Trophoblast cell (in vitro differentiated cells and primary cell): ENCODE measurements around the gene OR51B2.

Experiments used
- DNase-seq, 2 donors: peaks; one replicate each; pipeline ENCODE4 v3.0.0-alpha.2; 2016
- H2AFZ ChIP-seq: 2 replicates; pipeline ENCODE4 v1.6.1; 2013; ENCODE audit warnings: low read length, moderate library complexity, mild to moderate bottlenecking; ENCODE audit not compliant: insufficient read depth, poor library complexity
- H2AK5ac ChIP-seq: 2 replicates; pipeline ENCODE4 v1.6.1; 2013; ENCODE audit warnings: mild to moderate bottlenecking, low read length
- H2BK120ac ChIP-seq: 2 replicates; pipeline ENCODE4 v1.6.1; 2013; ENCODE audit warnings: low read length, mild to moderate bottlenecking, moderate library complexity; ENCODE audit not compliant: insufficient read depth, poor library complexity
- H2BK12ac ChIP-seq: 2 replicates; pipeline ENCODE4 v1.6.1; 2013; ENCODE audit warnings: mild to moderate bottlenecking, low read length, moderate library complexity
- H2BK5ac ChIP-seq: 2 replicates; pipeline ENCODE4 v1.6.1; 2013; ENCODE audit warnings: low read length, low read depth, moderate library complexity, mild to moderate bottlenecking; ENCODE audit not compliant: poor library complexity
- H3K14ac ChIP-seq: 2 replicates; pipeline ENCODE4 v1.6.1; 2013; ENCODE audit warnings: mild to moderate bottlenecking, low read length
- H3K18ac ChIP-seq: 2 replicates; pipeline ENCODE4 v1.6.1; 2013; ENCODE audit warnings: mild to moderate bottlenecking, low read length
- H3K23ac ChIP-seq: 2 replicates; pipeline ENCODE4 v1.6.1; 2013; ENCODE audit warnings: low read length
- H3K27ac ChIP-seq: 2 replicates; pipeline ENCODE4 v1.5.1; 2013; ENCODE audit warnings: low read depth, mild to moderate bottlenecking, inconsistent platforms, low read length, moderate library complexity
- H3K27me3 ChIP-seq: 2 replicates; pipeline ENCODE4 v1.6.1; 2013; ENCODE audit warnings: inconsistent platforms, mild to moderate bottlenecking, low read length, moderate library complexity; ENCODE audit not compliant: insufficient read depth
- H3K36me3 ChIP-seq, 2 experiments: 1 replicate in 1 of 2; 2 replicates in 1 of 2; pipeline ENCODE4 v1.6.1; 2013; ENCODE audit warnings: low read length in 2 of 2, mild to moderate bottlenecking in 2 of 2, moderate library complexity in 1 of 2; ENCODE audit not compliant: insufficient read depth in 2 of 2, control insufficient read depth in 1 of 2
- H3K4ac ChIP-seq: 2 replicates; pipeline ENCODE4 v1.6.1; 2013; ENCODE audit warnings: low read depth, mild to moderate bottlenecking, low read length, moderate library complexity
- H3K4me1 ChIP-seq, 2 experiments: 1 replicate in 1 of 2; 2 replicates in 1 of 2; pipeline ENCODE4 v1.6.1; 2013; ENCODE audit warnings: low read length in 2 of 2, mild to moderate bottlenecking in 2 of 2, moderate library complexity in 1 of 2; ENCODE audit not compliant: insufficient read depth in 2 of 2, control insufficient read depth in 1 of 2
- H3K4me2 ChIP-seq: 2 replicates; pipeline ENCODE4 v1.6.1; 2013; ENCODE audit warnings: inconsistent platforms, mild to moderate bottlenecking, low read length, moderate library complexity
- H3K4me3 ChIP-seq: 2 replicates; pipeline ENCODE4 v1.5.1; 2013; ENCODE audit warnings: mild to moderate bottlenecking, low read depth, low read length, inconsistent platforms
- H3K79me1 ChIP-seq: one replicate; pipeline ENCODE4 v1.6.1; 2013; ENCODE audit warnings: low read length
- H3K79me2 ChIP-seq: 2 replicates; pipeline ENCODE4 v1.6.1; 2013; ENCODE audit warnings: low read length, mild to moderate bottlenecking; ENCODE audit not compliant: control insufficient read depth, insufficient read depth, poor library complexity
- H3K9ac ChIP-seq: 2 replicates; pipeline ENCODE4 v1.6.1; 2013; ENCODE audit warnings: mild to moderate bottlenecking, low read length
- H3K9me3 ChIP-seq: 2 replicates; pipeline ENCODE4 v1.6.1; 2013; ENCODE audit warnings: low read depth, mild to moderate bottlenecking, control low read depth, inconsistent platforms, low read length; ENCODE audit not compliant: insufficient read depth
- H4K12ac ChIP-seq: 2 replicates; pipeline ENCODE4 v1.6.1; 2013; ENCODE audit warnings: low read depth, mild to moderate bottlenecking, low read length, moderate library complexity
- H4K8ac ChIP-seq: 2 replicates; pipeline ENCODE4 v1.6.1; 2013; ENCODE audit warnings: low read depth, mild to moderate bottlenecking, low read length, moderate library complexity
- H4K91ac ChIP-seq: one replicate; pipeline ENCODE4 v1.6.1; 2013; ENCODE audit warnings: low read depth, mild to moderate bottlenecking, low read length, moderate library complexity
- WGBS: extraction: QIAGEN DNeasy Blood & Tissue Kit; methylation state at CpG from one replicate; pipeline ENCODE4 v1.1.7; 2013; ENCODE audit warnings: missing lambda C conversion rate; ENCODE audit not compliant: insufficient read length, insufficient coverage; ENCODE audit errors: extremely low coverage; 5-methylcytosine and 5-hydroxymethylcytosine counted together

OR51B2 gene

DNA sequence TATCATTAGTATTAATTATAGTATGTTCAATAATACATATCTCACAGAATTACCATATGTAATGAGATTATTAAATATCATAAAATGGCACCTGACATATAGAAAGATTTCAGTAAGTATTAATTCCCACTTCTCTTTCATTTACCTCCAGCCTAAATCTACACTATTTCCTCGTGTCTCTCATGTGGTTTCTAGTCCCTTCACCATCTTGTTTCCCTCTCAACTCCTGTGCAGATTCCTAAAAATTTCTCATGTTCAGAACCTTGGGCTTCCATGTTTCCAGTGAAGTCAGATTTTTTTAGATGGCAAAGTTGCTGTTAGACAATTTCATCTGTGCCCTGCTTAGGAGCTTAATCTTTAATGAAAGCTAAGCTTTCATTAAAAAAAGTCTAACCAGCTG lies 40.2 kb downstream of the OR51B2 start:
- Histone ChIP-seq H3K27ac (no peak overlapping the region), H3K4me3 (no peak overlapping the region), H3K79me2 (no peaks in the 10 kb centered on the region), H3K4me1 (no peaks in the 10 kb centered on the region), H3K27me3 (no peaks in the 10 kb centered on the region), H2BK5ac (no peak overlapping the region), H3K9me3 (no peaks in the 10 kb centered on the region), H3K9ac (no peak overlapping the region), H4K12ac (no peak overlapping the region), H3K4ac (no peak overlapping the region), H3K79me1 (no peaks in the 10 kb centered on the region), H3K23ac (no peak overlapping the region), H2AFZ (no peak overlapping the region), H3K18ac (no peak overlapping the region), H3K4me2 (no peak overlapping the region), H2BK120ac (no peak overlapping the region), H3K36me3 (no peaks in the 10 kb centered on the region), H2AK5ac (no peak overlapping the region), H2BK12ac (no peak overlapping the region), H4K91ac (no peak overlapping the region), H4K8ac (no peak overlapping the region), H3K14ac (no peak overlapping the region)
- no peak for DNase-seq
- WGBS = no CpG with 5 or more reads among the region's 1 CpG

DNA sequence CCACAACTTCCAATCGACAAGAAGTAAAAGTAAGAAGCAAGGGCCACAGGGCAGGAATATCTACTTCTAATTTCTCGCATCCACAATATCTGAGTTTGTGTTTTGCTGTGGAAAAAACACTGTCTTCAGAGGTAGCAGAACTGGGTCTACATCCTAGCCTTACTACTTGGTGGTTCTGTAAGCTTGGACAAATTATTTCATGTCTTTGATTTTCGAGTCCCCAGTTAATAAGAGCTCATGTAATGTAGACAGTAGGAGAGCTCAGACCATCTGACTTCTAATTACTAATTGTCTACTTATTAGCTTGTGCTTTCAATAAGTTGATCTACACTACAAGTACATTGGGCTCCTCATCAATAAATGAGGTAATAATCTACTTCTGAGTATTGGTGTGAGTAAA lies 41.0 kb downstream of the OR51B2 start:
- Histone ChIP-seq H2AK5ac (no peak overlapping the region), H3K79me2 (no peaks in the 10 kb centered on the region), H4K91ac (no peak overlapping the region), H3K79me1 (no peaks in the 10 kb centered on the region), H2BK120ac (no peak overlapping the region), H4K8ac (no peak overlapping the region), H3K14ac (no peak overlapping the region), H3K18ac (no peak overlapping the region), H3K36me3 (no peaks in the 10 kb centered on the region), H2AFZ (no peak overlapping the region), H3K4me1 (no peaks in the 10 kb centered on the region), H3K4me2 (no peak overlapping the region), H4K12ac (no peak overlapping the region), H2BK12ac (no peak overlapping the region), H3K9ac (no peak overlapping the region), H3K23ac (no peak overlapping the region), H2BK5ac (no peak overlapping the region), H3K4ac (no peak overlapping the region), H3K4me3 (no peak overlapping the region), H3K9me3 (no peaks in the 10 kb centered on the region), H3K27me3 (no peaks in the 10 kb centered on the region), H3K27ac (no peak overlapping the region)
- no CpG with 5 or more reads among the region's 3 CpGs for WGBS
- no peak for DNase-seq

DNA sequence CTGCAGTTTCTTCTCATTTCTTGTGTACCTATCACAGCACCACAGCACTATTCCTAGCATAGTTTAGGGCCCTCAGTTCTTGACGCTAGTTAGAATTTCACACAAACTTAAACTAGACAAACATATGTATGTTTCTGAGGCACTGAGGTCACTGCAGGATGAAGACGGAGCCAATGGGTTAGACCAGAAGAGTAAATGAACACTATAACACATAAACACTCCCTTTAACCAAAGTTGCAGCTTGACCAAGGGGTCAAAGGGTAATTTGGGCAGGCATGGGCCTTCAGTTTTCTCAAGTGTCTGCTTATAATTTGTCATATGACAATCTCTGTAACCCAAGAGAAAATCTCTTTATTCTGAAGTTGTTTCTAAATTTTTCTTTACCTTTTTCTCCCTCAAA lies 41.5 kb downstream of the OR51B2 start:
- no peak for DNase-seq
- no peaks in the 10 kb centered on the region for H3K79me1 ChIP-seq

DNA sequence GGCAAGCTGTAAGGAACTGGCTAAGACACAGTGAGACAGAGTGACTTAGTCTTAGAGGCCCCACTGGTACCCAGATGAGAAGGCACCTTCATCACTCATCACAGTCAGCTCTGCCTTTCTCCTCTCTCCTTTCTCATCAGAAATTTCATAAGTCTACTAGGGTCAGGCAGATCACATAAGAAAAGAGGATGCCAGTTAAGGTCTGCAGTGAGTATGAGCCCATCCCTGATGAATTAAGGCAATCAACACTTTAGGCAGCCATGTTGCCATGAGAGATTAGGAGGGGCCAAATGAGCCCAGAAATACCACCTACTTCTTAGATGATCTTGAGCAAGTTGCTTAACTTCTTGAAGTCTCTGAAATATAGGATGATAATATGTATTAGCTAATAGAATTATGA lies 42.5 kb downstream of the OR51B2 start:
- no peak overlapping the region for H3K9ac ChIP-seq
- no peak overlapping the region for H2AK5ac ChIP-seq
- no peaks in the 10 kb centered on the region for H3K27me3 ChIP-seq
- H3K4me2 ChIP-seq = no peak overlapping the region
- no peak overlapping the region for H3K18ac ChIP-seq
- H2BK120ac ChIP-seq = no peak overlapping the region
- no peak overlapping the region for H2AFZ ChIP-seq
- H2BK12ac ChIP-seq = no peak overlapping the region
- no peak overlapping the region for H2BK5ac ChIP-seq
- no peaks in the 10 kb centered on the region for H3K79me2 ChIP-seq
- no peaks in the 10 kb centered on the region for H3K4me1 ChIP-seq
- H3K36me3 ChIP-seq = no peaks in the 10 kb centered on the region
- H3K79me1 ChIP-seq = no peaks in the 10 kb centered on the region
- H3K14ac ChIP-seq = no peak overlapping the region
- H3K27ac ChIP-seq = no peak overlapping the region
- no peak for DNase-seq
- H3K9me3 ChIP-seq = no peaks in the 10 kb centered on the region
- H3K4ac ChIP-seq = no peak overlapping the region
- no peak overlapping the region for H4K8ac ChIP-seq
- no peak overlapping the region for H3K23ac ChIP-seq
- no peak overlapping the region for H3K4me3 ChIP-seq
- no peak overlapping the region for H4K12ac ChIP-seq
- no peak overlapping the region for H4K91ac ChIP-seq

More for the DNA sequence above, 41.5 kb downstream of the OR51B2 start:
- H3K9me3 ChIP-seq = no peaks in the 10 kb centered on the region
- H3K79me2 ChIP-seq = no peaks in the 10 kb centered on the region
- H3K27me3 ChIP-seq = no peaks in the 10 kb centered on the region
- H3K27ac ChIP-seq = no peak overlapping the region
- no peak overlapping the region for H3K9ac ChIP-seq
- H3K18ac ChIP-seq = no peak overlapping the region
- no peak overlapping the region for H2AK5ac ChIP-seq
- no peak overlapping the region for H3K4me2 ChIP-seq
- no peak overlapping the region for H4K12ac ChIP-seq
- H2BK12ac ChIP-seq = no peak overlapping the region
- no peak overlapping the region for H3K4ac ChIP-seq
- H4K8ac ChIP-seq = no peak overlapping the region
- H3K36me3 ChIP-seq = no peaks in the 10 kb centered on the region
- no peaks in the 10 kb centered on the region for H3K4me1 ChIP-seq
- H3K14ac ChIP-seq = no peak overlapping the region
- H3K4me3 ChIP-seq = no peak overlapping the region
- H2BK5ac ChIP-seq = no peak overlapping the region
- no peak overlapping the region for H2AFZ ChIP-seq
- H3K23ac ChIP-seq = no peak overlapping the region
- H4K91ac ChIP-seq = no peak overlapping the region
- WGBS = no CpG with 5 or more reads among the region's 2 CpGs
- H2BK120ac ChIP-seq = no peak overlapping the region
